HG03039 (cell line): ENCODE results near the gene IQGAP2.

Experiments used
- ATAC-seq: cut with Tn5 transposase; IDR thresholded peaks from one replicate; pipeline ENCODE4 v1.9.1; 2021; ENCODE audit warnings: mild to moderate bottlenecking, moderate library complexity; ENCODE audit not compliant: unreplicated experiment

IQGAP2 gene

GRCh38 chr5:76704131-76704663 is 301.1 kb downstream of the IQGAP2 start:
- no peak for ATAC-seq

- no peak for ATAC-seq
These were observed 302.5 kb downstream of the IQGAP2 start for GRCh38 chr5:76705574-76705973.

GRCh38 chr5:76709762-76710161 is 306.7 kb downstream of the IQGAP2 start:
- no peak for ATAC-seq

GRCh38 chr5:76710991-76711390 is 307.9 kb downstream of the IQGAP2 start:
- ATAC-seq = no peak

GRCh38 chr5:76714751-76715485 is 311.8 kb downstream of the IQGAP2 start:
- peak; percentile 21 for ATAC-seq

- ATAC-seq = peak; percentile 22
These were observed 312.3 kb downstream of the IQGAP2 start for GRCh38 chr5:76715486-76715735.

GRCh38 chr5:76715736-76716455 is 312.8 kb downstream of the IQGAP2 start, which contains the start of gene F2R:
Gene F2R, plus strand, starts transcription at chr5:76716126. Its CDS starts 182 bp downstream, at chr5:76716308.
- ATAC-seq = peak; percentile 56

GRCh38 chr5:76716456-76717157 is 313.5 kb downstream of the IQGAP2 start:
- ATAC-seq = no peak

- ATAC-seq = no peak
These were observed 314.4 kb downstream of the IQGAP2 start for GRCh38 chr5:76717222-76718083.

- ATAC-seq = no peak
These were observed 315.3 kb downstream of the IQGAP2 start for GRCh38 chr5:76718381-76718832.

GRCh38 chr5:76718880-76719279 is 315.8 kb downstream of the IQGAP2 start:
- ATAC-seq = no peak

- ATAC-seq = peak; percentile 79
These were observed 318.0 kb downstream of the IQGAP2 start for GRCh38 chr5:76720988-76721569.

GRCh38 chr5:76723266-76723665 is 320.2 kb downstream of the IQGAP2 start:
- no peak for ATAC-seq

- no peak for ATAC-seq
These were observed 320.8 kb downstream of the IQGAP2 start for GRCh38 chr5:76723906-76724305.

- ATAC-seq = no peak
These were observed 321.8 kb downstream of the IQGAP2 start for GRCh38 chr5:76724871-76725270.

- ATAC-seq = no peak
These were observed 325.9 kb downstream of the IQGAP2 start for GRCh38 chr5:76728965-76729364.

GRCh38 chr5:76729373-76730290 is 326.5 kb downstream of the IQGAP2 start:
- no peak for ATAC-seq

- no peak for ATAC-seq
These were observed 329.4 kb downstream of the IQGAP2 start for GRCh38 chr5:76732405-76733048.

GRCh38 chr5:76733049-76733417 is 329.9 kb downstream of the IQGAP2 start:
- no peak for ATAC-seq
